GM12878 (cell line): ENCODE data around the gene LRRK1. TPM values are rescaled to one million over a fixed set of nuclear protein-coding genes. Genes with fewer than 3 reads are reported as not detected.
A peak's percentile ranks its signal among the peaks of the same experiment; 100 is the strongest.

Experiments used
- ATAC-seq: fragments of 200-7000 bp; cut with Tn5 transposase; 3 replicates; pipeline ENCODE4 v1.9.1; 2020; ENCODE audit warnings: mild to moderate bottlenecking, moderate library complexity
- BruUV-seq: library from RNA; stranded (reverse); fragments of 400-500 nt; replicated peaks from 2 replicates; lab custom pipeline; 2021; lab: Mats Ljungman, UMichigan
- CTCF ChIA-PET: fragments of 300-600 bp; sonication (Branson Sonifier 250); formaldehyde crosslinking; extraction: SDS; loops from one replicate; lab custom pipeline; 2021; ENCODE audit warnings: inconsistent platforms; lab: Yijun Ruan, JAX
- POLR2A ChIA-PET: fragments of 350-600 bp; formaldehyde crosslinking; extraction: SDS; loops from one replicate; lab custom pipeline; 2021; ENCODE audit warnings: inconsistent platforms; lab: Charles Lee
- RAD21 ChIA-PET: fragments of 300-600 bp; sonication (Branson Sonifier 250); formaldehyde crosslinking; loops from one replicate; lab custom pipeline; 2023; ENCODE audit warnings: antibody characterized with exemption; ENCODE audit not compliant: unreplicated experiment; lab: Charles Lee
- SMC1A ChIA-PET: fragments of 300-600 bp; sonication (Branson Sonifier 250); formaldehyde crosslinking; loops from one replicate; lab custom pipeline; 2023; ENCODE audit not compliant: unreplicated experiment, uncharacterized antibody; lab: Charles Lee
- DNase-seq: peaks from one replicate; pipeline ENCODE4 v3.0.0-alpha.2; 2011; ENCODE audit warnings: low read depth, low spot score
- FAIRE-seq: peaks from 3 replicates; lab custom pipeline; 2011; peaks lifted over from hg19 to GRCh38; lab: Jason Lieb, UNC
- H2AFZ ChIP-seq: 2 replicates; pipeline ENCODE4 v1.6.0; 2011; ENCODE audit warnings: low read depth, low read length, control low read depth; ENCODE audit not compliant: control insufficient read depth
- H3K27ac ChIP-seq: 2 replicates; pipeline ENCODE4 v1.5.1; 2011; ENCODE audit warnings: control low read depth; ENCODE audit not compliant: control insufficient read depth, insufficient read depth
- H3K27me3 ChIP-seq, 2 experiments: replicated peaks in 1 of 2; 2 replicates each; pipeline versions ENCODE4 v1.6.0 to v1.6.1; 2011; ENCODE audit warnings: low read length in 1 of 2; ENCODE audit not compliant: control insufficient read depth in 2 of 2, insufficient read depth in 2 of 2
- H3K36me3 ChIP-seq, 2 experiments: 2 replicates each; pipeline ENCODE4 v1.5.1; 2011; ENCODE audit warnings: low read length in 1 of 2; ENCODE audit not compliant: control insufficient read depth in 2 of 2, insufficient read depth in 2 of 2
- H3K4me1 ChIP-seq: 2 replicates; pipeline ENCODE4 v1.6.1; 2011; ENCODE audit warnings: mild to moderate bottlenecking, low read length, moderate library complexity, mixed read lengths; ENCODE audit not compliant: control insufficient read depth, insufficient read depth
- H3K4me2 ChIP-seq: 2 replicates; pipeline ENCODE4 v1.6.0; 2011; ENCODE audit warnings: control low read depth; ENCODE audit not compliant: control insufficient read depth, insufficient read depth
- H3K4me3 ChIP-seq: fragments of 200-600 bp; sonication (generic); 2 replicates; pipeline ENCODE4 v1.5.1; 2016
- H3K79me2 ChIP-seq: 2 replicates; pipeline ENCODE4 v1.6.0; 2011; ENCODE audit warnings: low read length; ENCODE audit not compliant: control insufficient read depth, insufficient read depth
- H3K9ac ChIP-seq: 2 replicates; pipeline ENCODE4 v1.8.0; 2011; ENCODE audit warnings: low read length, control low read depth, mixed read lengths; ENCODE audit not compliant: control insufficient read depth, insufficient read depth
- H3K9me3 ChIP-seq: replicated peaks from 3 replicates; pipeline ENCODE4 v1.5.1; 2011; ENCODE audit warnings: mild to moderate bottlenecking, low read length; ENCODE audit not compliant: control insufficient read depth, insufficient read depth
- H4K20me1 ChIP-seq: 2 replicates; pipeline ENCODE4 v1.6.0; 2011; ENCODE audit not compliant: control insufficient read depth, insufficient read depth
- CTCF ChIP-seq, 3 experiments: IDR thresholded peaks in 2 of 3; conservative IDR thresholded peaks in 1 of 3; 2 replicates each; pipeline ENCODE4 v1.5.1; 2011; ENCODE audit warnings: low read depth in 3 of 3, low read length in 3 of 3, mild to moderate bottlenecking in 3 of 3, control low read depth in 2 of 3, moderate library complexity in 2 of 3, inconsistent platforms in 1 of 3, mixed read lengths in 1 of 3; ENCODE audit not compliant: control insufficient read depth in 2 of 3, insufficient read depth in 1 of 3; ENCODE audit errors: extremely low read depth in 1 of 3
- E4F1 ChIP-seq: fragments of 450-650 bp; IDR thresholded peaks from 2 replicates; pipeline ENCODE4 v1.6.1; 2018; ENCODE audit warnings: borderline replicate concordance, mild to moderate bottlenecking; ENCODE audit not compliant: partially characterized antibody
- EZH2 ChIP-seq: IDR thresholded peaks from 2 replicates; pipeline ENCODE4 v1.6.1; 2012; ENCODE audit warnings: low read depth, mild to moderate bottlenecking, control low read depth, inconsistent platforms, low read length, borderline replicate concordance; ENCODE audit not compliant: control insufficient read depth
- RAD21 ChIP-seq: IDR thresholded peaks from 2 replicates; pipeline ENCODE4 v1.6.1; 2011; ENCODE audit warnings: mild to moderate bottlenecking, low read depth, low read length, moderate library complexity; ENCODE audit not compliant: insufficient read depth
- RBBP5 ChIP-seq: fragments of 200-600 bp; sonication (generic); conservative IDR thresholded peaks from 2 replicates; pipeline ENCODE4 v1.6.1; 2016
- RUNX3 ChIP-seq: IDR thresholded peaks from 2 replicates; pipeline ENCODE4 v1.6.1; 2012; ENCODE audit warnings: low read length, inconsistent platforms
- ZNF384 ChIP-seq: IDR thresholded peaks from 2 replicates; pipeline ENCODE4 v1.6.1; 2012; ENCODE audit warnings: low read depth, mild to moderate bottlenecking, low read length, improper control_type of control experiment, borderline replicate concordance
- ZNF687 ChIP-seq: fragments of 450-650 bp; IDR thresholded peaks from 2 replicates; pipeline ENCODE4 v1.6.1; 2017; ENCODE audit warnings: mild to moderate bottlenecking, moderate library complexity
- in situ Hi-C: fragments of 300-500 bp; cut with MboI; formaldehyde crosslinking; loops from 9 replicates; pipeline ENCODE4 v1.14.3; 2018; ENCODE audit warnings: mixed read lengths
- intact Hi-C: fragments of 100-400 bp; cut with micrococcal nuclease; formaldehyde crosslinking; loops from one replicate; pipeline ENCODE4 v1.14.2; 2022; ENCODE audit not compliant: unreplicated experiment
- polyA plus RNA-seq, 11 experiments: library from polyadenylated mRNA; depleted of rRNA in 4 of 11; unstranded in 6 of 11; stranded (reverse) in 5 of 11; fragments of >200 nt; fragmentation: Nextera tagmentation in 4 of 11; fragmentation: Illumina TruSeq in 1 of 11; extraction: Ambion mirVana in 4 of 11; extraction: Trizol in 1 of 11; gene quantifications; 1 replicate in 1 of 11; 2 replicates in 10 of 11; pipeline versions ENCODE4 v1.2.1 to v1.2.3, GENCODE V29; 2011 to 2016; ENCODE audit warnings: inconsistent platforms in 2 of 11, missing spikeins in 2 of 11, low read depth in 1 of 11
- total RNA-seq, 4 experiments: library from RNA; depleted of rRNA in 3 of 4; stranded (reverse); fragments of >200 nt in 3 of 4; fragmentation: Illumina TruSeq in 1 of 4; extraction: Trizol in 1 of 4; gene quantifications; 2 replicates each; pipeline versions ENCODE4 v1.2.1 to v1.2.3, GENCODE V29; 2013 to 2021

The LRRK1 gene
- total and polyA plus RNA-seq, 10 of the 15 experiments (the other 5 are each of a cell fraction or from before 2014, with no cell fraction given) = 2.2 to 58.3 (median 17.9) TPM

GRCh38 chr15:100934726-100935125 lies 15.6 kb downstream of the LRRK1 start:
- ChIA-PET POLR2A (interaction anchor here (0.7 to 2.8 kb wide), 2 partner anchors 12 to 671 kb away, joined by 14 to 17 read pairs; no protein-coding TSS in a partner anchor), RAD21 (interaction anchor here (0.7 to 2.3 kb wide), 10 partner anchors 9 to 1009 kb away, joined by 3 to 9 read pairs (median 4); partner anchors contain the start of gene LRRK1), SMC1A (interaction anchor here (0.6 to 2.5 kb wide), 8 partner anchors 8 to 802 kb away, joined by 3 to 11 read pairs (median 5); no protein-coding TSS in a partner anchor), CTCF (interaction anchor here (1.7 to 4.0 kb wide), 4 partner anchors 9 to 73 kb away, joined by 5 to 33 read pairs (median 16); partner anchors contain the start of gene LRRK1)
- H3K4me3 ChIP-seq = no peak overlapping the region
- peaks cover 1 to 22% of the 10 kb centered on the region in 2 experiments for H3K36me3 ChIP-seq
- intact Hi-C loops (no loop called here), in situ Hi-C loops (loop anchor here (25.0 kb wide), 1 partner anchor 1422 kb away; no protein-coding TSS in a partner anchor)
- H3K9me3 ChIP-seq = no peaks in the 10 kb centered on the region
- H3K4me1 ChIP-seq = peaks cover 57% of the 10 kb centered on the region
- peaks cover 29% of the 10 kb centered on the region for H3K79me2 ChIP-seq
- 0 out of 2 replicates have a peak, but pooled peaks cover 2% of the 10 kb centered on the region for H4K20me1 ChIP-seq
- no TSS peak for BruUV-seq
- peak overlapping the region; percentile 26; the same call in 1 of the 2 replicates for H2AFZ ChIP-seq
- no peaks in the 10 kb centered on the region for H3K27me3 ChIP-seq
- H3K4me2 ChIP-seq = peak overlapping the region; percentile 59
- peak; percentile 75 for ATAC-seq
- H3K9ac ChIP-seq = 0 out of 2 replicates have a peak overlapping the region, but pooled peaks have one; percentile 12
- FAIRE-seq = no peak
- peak overlapping the region; percentile 54 for H3K27ac ChIP-seq
- TF ChIP-seq RBBP5 (no peak), EZH2 (no peak), ZNF384 (peak; percentile 76), CTCF (IDR thresholded peaks at IDR 0.05 in 2 of 3, conservative IDR thresholded peaks at IDR 0.05 in 1 of 3; ENCODE audit: control insufficient read depth in 2 of 3, extremely low read depth in 1 of 3, insufficient read depth in 1 of 3, low read depth in 3 of 3, low read length in 3 of 3) (peak in 2 of 3 experiments; percentile 28 to 36; a peak in 4 of 6 replicates), RAD21 (peak; percentile 41; the same call in 1 of the 2 replicates), RUNX3 (0 out of 2 replicates have a peak, but pooled peaks have one; percentile 11), ZNF687 (0 out of 2 replicates have a peak, but pooled peaks have one; percentile 9), E4F1 (no peak)
- no peak for DNase-seq
